Neural cell (in vitro differentiated cells): ENCODE measurements around the gene PLCXD3.

Experiments
- CTCF ChIP-seq: fragments of 450-650 bp; IDR thresholded peaks from 2 replicates; pipeline ENCODE4 v1.5.1; 2014; ENCODE audit warnings: antibody characterized with exemption, mild to moderate bottlenecking, moderate library complexity; ENCODE audit not compliant: poor library complexity, severe bottlenecking
- EP300 ChIP-seq: fragments of 450-650 bp; conservative IDR thresholded peaks from 2 replicates; pipeline ENCODE4 v1.6.1; 2014; ENCODE audit warnings: antibody characterized with exemption, mild to moderate bottlenecking, moderate library complexity; ENCODE audit not compliant: poor library complexity, severe bottlenecking
- EZH2 ChIP-seq: fragments of 200-600, 300-800 bp; shearing (Covaris generic), sonication (generic); IDR thresholded peaks from 2 replicates; pipeline ENCODE4 v1.6.1; 2014; ENCODE audit warnings: antibody characterized with exemption, low read length, borderline replicate concordance, mild to moderate bottlenecking; ENCODE audit not compliant: insufficient read depth, poor library complexity, severe bottlenecking
- POLR2AphosphoS5 ChIP-seq: IDR thresholded peaks from 2 replicates; pipeline ENCODE4 v1.6.1; 2012
- REST ChIP-seq: IDR thresholded peaks from 2 replicates; pipeline ENCODE4 v1.6.1; 2012; ENCODE audit warnings: borderline replicate concordance
- SMC3 ChIP-seq: fragments of 450-650 bp; conservative IDR thresholded peaks from 2 replicates; pipeline ENCODE4 v1.6.1; 2014; ENCODE audit warnings: antibody characterized with exemption, mild to moderate bottlenecking, moderate library complexity; ENCODE audit not compliant: poor library complexity
- TAF1 ChIP-seq: IDR thresholded peaks from 2 replicates; pipeline ENCODE4 v1.6.1; 2012; ENCODE audit warnings: low read depth

- no peak for TF ChIP-seq CTCF
- TF ChIP-seq EZH2, result no peak
- TF ChIP-seq REST, result no peak
- TF ChIP-seq EP300, result no peak
- no peak for TF ChIP-seq SMC3
- no peak for TF ChIP-seq TAF1
- no peak for TF ChIP-seq POLR2AphosphoS5
Observed at GRCh38 chr5:41365369-41365768, 145.0 kb downstream of the PLCXD3 start.
